HCT116 (cell line): ENCODE data around the gene ALX4. TPM values are rescaled to one million over a fixed set of nuclear protein-coding genes. Genes with fewer than 3 reads are reported as not detected.

Experiments used
- ATAC-seq: fragments of 200-7000 bp; cut with Tn5 transposase; 2 replicates; pipeline ENCODE4 v1.9.1; 2020; ENCODE audit warnings: mild to moderate bottlenecking, moderate library complexity
- BruUV-seq: library from RNA; stranded (reverse); fragments of 400-500 nt; replicated peaks from 2 replicates; lab custom pipeline; 2021; lab: Mats Ljungman, UMichigan
- CTCF ChIA-PET: fragments of 300-600 bp; sonication (Branson Sonifier 250); formaldehyde crosslinking; loops from one replicate; lab custom pipeline; 2021; ENCODE audit warnings: antibody characterized with exemption; lab: Charles Lee
- POLR2A ChIA-PET: fragments of 300-600, 350-600 bp; sonication (Branson Sonifier 250); formaldehyde crosslinking; loops from one replicate; lab custom pipeline; 2021; ENCODE audit warnings: antibody characterized with exemption; lab: Charles Lee
- RAD21 ChIA-PET, 2 experiments: fragments of 300-600 bp; sonication (Branson Sonifier 250); formaldehyde crosslinking; loops; one replicate each; lab custom pipeline; 2023; ENCODE audit warnings: low total read pairs in 2 of 2; ENCODE audit not compliant: uncharacterized antibody in 2 of 2, unreplicated experiment in 2 of 2, low non-redundant PET in 1 of 2; lab: Charles Lee
- DNase-seq: peaks from one replicate; pipeline ENCODE4 v3.0.0-alpha.2; 2010; ENCODE audit warnings: low read depth, low spot score
- H2AFZ ChIP-seq: fragments of 200-600 bp; shearing (Covaris generic), sonication (generic); 2 replicates; pipeline ENCODE4 v1.6.1; 2017; ENCODE audit warnings: low read depth, mixed run types, mixed read lengths, antibody characterized with exemption, low read length; ENCODE audit not compliant: poor library complexity, severe bottlenecking
- H3K27ac ChIP-seq: 2 replicates; pipeline ENCODE4 v1.5.1; 2012; ENCODE audit warnings: low read depth, low read length
- H3K27me3 ChIP-seq: fragments of 200-600 bp; sonication (generic); 2 replicates; pipeline ENCODE4 v1.6.1; 2016; ENCODE audit warnings: mixed run types, low read length, mixed read lengths; ENCODE audit not compliant: insufficient read depth
- H3K36me3 ChIP-seq, 2 experiments: fragments of 200-500 bp in 1 of 2; fragments of 200-600 bp in 1 of 2; sonication (Bioruptor generic) in 1 of 2; sonication (generic) in 1 of 2; 2 replicates each; pipeline versions ENCODE4 v1.5.1 to v1.6.1; 2014 to 2016; ENCODE audit warnings: low read length in 2 of 2, inconsistent platforms in 1 of 2, mixed read lengths in 1 of 2, mixed run types in 1 of 2; ENCODE audit not compliant: insufficient read depth in 2 of 2, control insufficient read depth in 1 of 2
- H3K4me1 ChIP-seq, 2 experiments: fragments of 200-600 bp in 1 of 2; sonication (generic) in 1 of 2; 2 replicates each; pipeline versions ENCODE4 v1.5.1 to v1.6.1; 2012 to 2017; ENCODE audit warnings: low read length in 2 of 2, inconsistent platforms in 1 of 2, mild to moderate bottlenecking in 1 of 2, mixed read lengths in 1 of 2, mixed run types in 1 of 2, moderate library complexity in 1 of 2; ENCODE audit not compliant: insufficient read depth in 2 of 2, control insufficient read depth in 1 of 2
- H3K4me2 ChIP-seq: fragments of 200-600 bp; sonication (generic); 2 replicates; pipeline ENCODE4 v1.6.1; 2017; ENCODE audit warnings: mixed run types, low read length, mixed read lengths
- H3K4me3 ChIP-seq, 2 experiments: fragments of 200-600 bp in 1 of 2; sonication (generic) in 1 of 2; replicated peaks in 1 of 2; 2 replicates each; pipeline ENCODE4 v1.5.1; 2011 to 2016; ENCODE audit warnings: low read length in 2 of 2, control low read depth in 1 of 2, low read depth in 1 of 2, mild to moderate bottlenecking in 1 of 2, mixed read lengths in 1 of 2, mixed run types in 1 of 2
- H3K79me2 ChIP-seq: fragments of 200-600 bp; sonication (generic); 2 replicates; pipeline ENCODE4 v1.6.1; 2017; ENCODE audit warnings: mild to moderate bottlenecking, mixed run types, low read length, moderate library complexity, mixed read lengths; ENCODE audit not compliant: insufficient read depth
- H3K9ac ChIP-seq: fragments of 200-600 bp; sonication (generic); 2 replicates; pipeline ENCODE4 v1.6.1; 2016; ENCODE audit warnings: low read length, mixed read lengths
- H3K9me2 ChIP-seq: fragments of 200-600 bp; sonication (generic), shearing (Covaris generic); 2 replicates; pipeline ENCODE4 v1.6.1; 2017; ENCODE audit warnings: mixed run types, mild to moderate bottlenecking, moderate library complexity; ENCODE audit not compliant: insufficient read depth
- H3K9me3 ChIP-seq, 2 experiments: fragments of 200-500 bp in 1 of 2; fragments of 200-600 bp in 1 of 2; sonication (Bioruptor generic) in 1 of 2; sonication (generic) in 1 of 2; 2 replicates each; pipeline ENCODE4 v1.6.1; 2014 to 2017; ENCODE audit warnings: low read length in 2 of 2, mixed read lengths in 2 of 2, inconsistent platforms in 1 of 2, low read depth in 1 of 2, mild to moderate bottlenecking in 1 of 2, mixed run types in 1 of 2, moderate library complexity in 1 of 2; ENCODE audit not compliant: control insufficient read depth in 1 of 2, insufficient read depth in 1 of 2
- H4K20me1 ChIP-seq: fragments of 200-600 bp; sonication (generic), shearing (Covaris generic); 2 replicates; pipeline ENCODE4 v1.6.1; 2017; ENCODE audit warnings: mixed run types, mild to moderate bottlenecking, moderate library complexity; ENCODE audit not compliant: insufficient read depth
- CEBPB ChIP-seq: IDR thresholded peaks from 2 replicates; pipeline ENCODE4 v1.6.1; 2012; ENCODE audit warnings: low read depth
- EGR1 ChIP-seq: IDR thresholded peaks from 2 replicates; pipeline ENCODE4 v1.6.1; 2012; ENCODE audit warnings: low read depth
- ELF1 ChIP-seq: IDR thresholded peaks from 2 replicates; pipeline ENCODE4 v1.6.1; 2012; ENCODE audit warnings: low read depth, borderline replicate concordance
- EZH2phosphoT487 ChIP-seq: fragments of 200-600 bp; IDR thresholded peaks from 2 replicates; pipeline ENCODE4 v1.6.1; 2018; ENCODE audit warnings: antibody characterized with exemption, borderline replicate concordance
- JUND ChIP-seq: IDR thresholded peaks from 2 replicates; pipeline ENCODE4 v1.6.1; 2012
- POLR2A ChIP-seq: IDR thresholded peaks from 2 replicates; pipeline ENCODE4 v1.7.0; 2011; ENCODE audit warnings: borderline replicate concordance; ENCODE audit not compliant: insufficient read depth, insufficient read length; ENCODE audit errors: extremely low read depth
- POLR2AphosphoS5 ChIP-seq: IDR thresholded peaks from 2 replicates; pipeline ENCODE4 v1.6.1; 2011; ENCODE audit warnings: mild to moderate bottlenecking, low read depth, low read length, moderate library complexity
- RAD21 ChIP-seq: IDR thresholded peaks from 2 replicates; pipeline ENCODE4 v1.6.1; 2012; ENCODE audit warnings: low read depth, mild to moderate bottlenecking
- SIN3A ChIP-seq: IDR thresholded peaks from 2 replicates; pipeline ENCODE4 v1.6.1; 2012; ENCODE audit warnings: low read depth
- SRF ChIP-seq: IDR thresholded peaks from 2 replicates; pipeline ENCODE4 v1.6.1; 2012; ENCODE audit warnings: low read depth
- TCF7L2 ChIP-seq: IDR thresholded peaks from 2 replicates; pipeline ENCODE4 v1.7.0; 2011; ENCODE audit warnings: borderline replicate concordance, inconsistent platforms; ENCODE audit not compliant: insufficient read depth, insufficient read length; ENCODE audit errors: extremely low read depth
- YY1 ChIP-seq: IDR thresholded peaks from 2 replicates; pipeline ENCODE4 v1.6.1; 2011; ENCODE audit warnings: low read length, low read depth, moderate library complexity, mild to moderate bottlenecking; ENCODE audit not compliant: insufficient replicate concordance; ENCODE audit errors: extremely low read depth
- ZBTB33 ChIP-seq: IDR thresholded peaks from 2 replicates; pipeline ENCODE4 v1.6.1; 2011; ENCODE audit warnings: mild to moderate bottlenecking, low read length, moderate library complexity; ENCODE audit not compliant: insufficient replicate concordance; ENCODE audit errors: extremely low read depth
- ZFX ChIP-seq: fragments of 450-650 bp; IDR thresholded peaks from 2 replicates; pipeline ENCODE4 v1.6.1; 2017
- intact Hi-C: fragments of 100-400 bp; cut with micrococcal nuclease; formaldehyde crosslinking; loops from 2 replicates; pipeline ENCODE4 v1.10.0; 2022
- total RNA-seq: library from RNA; stranded (reverse); gene quantifications from one replicate; pipeline ENCODE4 v1.2.1, GENCODE V29; 2021; ENCODE audit not compliant: unreplicated experiment
- TF ChIP-seq, protein P1 (sequence below): IDR thresholded peaks from 2 replicates; pipeline ENCODE4 v1.6.1; 2012

Gene ALX4
- total RNA-seq, 1 experiment from 2014 or later: not detected

DNA sequence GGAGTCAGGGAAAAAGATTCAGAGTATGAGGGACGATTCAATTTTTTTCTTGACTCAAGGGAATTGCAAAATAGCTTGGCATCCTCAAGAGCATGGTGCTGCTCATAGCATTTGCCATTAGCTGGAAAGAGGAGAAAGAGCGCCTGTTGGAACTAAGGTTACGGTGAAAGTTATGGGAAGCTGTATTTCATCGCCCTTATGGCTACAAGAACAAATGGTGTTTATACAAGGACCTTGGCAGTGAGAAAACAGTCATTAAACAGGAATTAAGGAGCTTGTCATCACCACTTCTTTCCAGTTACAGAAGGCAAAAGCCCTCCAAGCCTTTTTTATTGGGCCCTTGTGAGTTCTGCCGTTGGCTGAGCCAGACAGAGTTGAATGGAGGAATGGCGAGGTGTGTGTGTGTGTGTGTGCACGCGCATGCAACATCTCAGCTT, 74.2 kb downstream of the ALX4 start:
- intact Hi-C loops: no loop called here
- DNase-seq: no peak
- Histone ChIP-seq H3K4me2 (no peak overlapping the region), H3K27me3 (no peaks in the 10 kb centered on the region), H3K36me3 (no peaks in the 10 kb centered on the region), H3K79me2 (no peaks in the 10 kb centered on the region), H4K20me1 (no peaks in the 10 kb centered on the region), H3K4me1 (no peaks in the 10 kb centered on the region), H3K4me3 (no peak overlapping the region), H3K9me3 (no peaks in the 10 kb centered on the region), H2AFZ (no peak overlapping the region), H3K27ac (no peak overlapping the region), H3K9ac (no peak overlapping the region), H3K9me2 (no peaks in the 10 kb centered on the region)
- RAD21 ChIA-PET: no interaction called here
- BruUV-seq: no TSS peak
- CTCF ChIA-PET: interaction anchor here (1.6 kb wide), 1 partner anchor 14 kb away, joined by 3 read pairs; no protein-coding TSS in a partner anchor
- POLR2A ChIA-PET: no interaction called here
- ATAC-seq: no peak
- TF ChIP-seq ZBTB33: no peak
- no peak for TF ChIP-seq RAD21
- TF ChIP-seq JUND: no peak

GRCh38 chr11:44229624-44230023, 80.3 kb downstream of the ALX4 start:
- Histone ChIP-seq H2AFZ (no peak overlapping the region), H4K20me1 (no peaks in the 10 kb centered on the region)

More at GRCh38 chr11:44229624-44230023, 80.3 kb downstream of the ALX4 start:
- Histone ChIP-seq H3K9me3 (no peaks in the 10 kb centered on the region), H3K4me3 (no peak overlapping the region), H3K9me2 (no peaks in the 10 kb centered on the region), H3K27me3 (no peaks in the 10 kb centered on the region), H3K79me2 (no peaks in the 10 kb centered on the region), H3K4me2 (no peak overlapping the region), H3K36me3 (no peaks in the 10 kb centered on the region), H3K9ac (no peak overlapping the region), H3K4me1 (no peaks in the 10 kb centered on the region), H3K27ac (no peak overlapping the region)
- ATAC-seq (no peak), DNase-seq (no peak)
- TF ChIP-seq CEBPB (no peak), TCF7L2 (no peak), POLR2AphosphoS5 (no peak), YY1 (no peak), SIN3A (no peak), SRF (no peak), ELF1 (no peak), ZFX (no peak), RAD21 (no peak), EZH2phosphoT487 (no peak), EGR1 (no peak), POLR2A (no peak)
- TF ChIP-seq, protein P1, sequence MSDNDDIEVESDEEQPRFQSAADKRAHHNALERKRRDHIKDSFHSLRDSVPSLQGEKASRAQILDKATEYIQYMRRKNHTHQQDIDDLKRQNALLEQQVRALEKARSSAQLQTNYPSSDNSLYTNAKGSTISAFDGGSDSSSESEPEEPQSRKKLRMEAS: no peak
- ChIA-PET CTCF (no interaction called here), RAD21 (no interaction called here), POLR2A (no interaction called here)
- intact Hi-C loops: loop anchor here (5.0 kb wide), 1 partner anchor 62 kb away; no protein-coding TSS in a partner anchor
- no TSS peak for BruUV-seq
